GM18858 (cell line): ENCODE results near the gene ERCC6L.
"Not testable (repeated sequence)": the region's sequence is repeated elsewhere in the genome, so short reads cannot be mapped to it uniquely, and the experiment has no call there.

Experiments used
- ATAC-seq: cut with Tn5 transposase; IDR thresholded peaks from one replicate; pipeline ENCODE4 v1.9.1; 2021; ENCODE audit not compliant: unreplicated experiment

The ERCC6L gene

DNA sequence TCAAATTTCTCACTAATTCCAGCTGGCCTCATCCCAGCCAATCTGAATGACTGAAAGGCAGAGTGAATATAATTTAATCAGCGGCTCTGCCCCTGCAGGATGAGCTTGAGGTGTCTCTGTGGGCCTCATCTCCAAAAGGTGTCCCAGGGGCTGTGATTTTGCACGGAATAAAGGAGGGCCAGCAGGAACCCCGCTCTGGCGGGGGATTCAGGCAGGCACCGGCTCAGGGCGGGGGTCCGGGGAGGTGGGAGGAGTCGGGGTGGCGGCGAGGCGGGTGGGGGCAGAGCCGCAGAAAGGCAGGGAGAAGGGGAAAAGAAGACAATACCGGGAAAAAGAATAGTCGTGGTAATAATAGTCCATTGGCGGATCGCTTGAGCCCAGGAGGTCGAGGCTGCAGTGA lies 16.0 kb upstream of the ERCC6L start:
- ATAC-seq, result no peak

DNA sequence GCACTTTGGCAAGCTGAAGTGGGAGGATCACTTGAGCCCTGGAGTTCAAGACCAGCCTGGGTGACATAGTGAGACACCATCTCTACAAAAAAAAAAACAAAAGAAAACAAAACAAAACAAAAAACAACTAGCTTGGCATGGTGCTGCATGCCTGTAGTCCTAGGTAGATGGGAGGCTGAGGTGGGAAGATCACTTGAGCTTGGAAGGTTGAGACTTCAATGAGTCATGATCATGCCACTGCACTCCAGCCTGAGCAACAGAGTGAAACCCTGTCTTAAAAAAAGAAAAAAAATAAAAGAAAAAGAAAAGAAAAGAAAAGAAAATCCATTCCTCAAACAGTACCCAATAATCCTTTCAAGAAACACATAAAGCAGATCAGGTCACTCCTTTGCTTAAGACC lies 14.9 kb upstream of the ERCC6L start:
- no peak for ATAC-seq

DNA sequence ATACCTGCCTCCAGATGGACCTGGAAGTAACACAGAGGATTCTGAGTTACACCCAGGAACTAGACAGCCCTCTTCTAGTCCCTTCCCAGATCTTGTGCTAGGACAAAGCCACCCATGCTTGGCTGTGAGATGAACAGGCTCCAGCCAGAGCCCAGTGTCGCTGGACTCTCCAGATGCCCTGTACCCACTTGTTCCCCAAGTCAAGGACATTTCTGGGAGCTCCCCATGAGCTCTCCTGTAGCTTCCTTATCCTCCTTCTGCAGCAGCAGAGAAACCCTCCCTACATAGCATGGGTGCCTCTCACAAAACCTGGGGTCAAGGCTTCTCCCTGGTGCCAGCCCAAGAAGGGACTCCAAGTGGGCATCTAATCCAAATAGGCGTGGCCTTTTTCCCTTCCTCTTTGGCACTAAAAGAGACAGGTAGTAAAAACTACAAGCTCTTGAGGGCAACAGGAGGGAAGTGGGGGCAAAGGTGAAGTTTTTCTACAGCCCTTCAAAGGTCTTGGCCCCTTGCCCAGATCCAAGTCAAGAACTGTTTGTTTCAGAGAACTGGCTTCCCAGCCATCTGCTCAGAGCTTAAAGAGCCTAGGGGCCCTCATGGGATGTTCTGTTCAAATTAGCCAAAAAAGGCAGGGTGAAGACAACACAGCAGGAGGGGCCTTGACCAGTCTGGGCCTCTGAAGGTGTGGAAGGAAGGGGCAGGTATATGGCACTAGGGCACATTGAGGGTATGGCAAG lies 8.5 kb upstream of the ERCC6L start:
- no peak for ATAC-seq

DNA sequence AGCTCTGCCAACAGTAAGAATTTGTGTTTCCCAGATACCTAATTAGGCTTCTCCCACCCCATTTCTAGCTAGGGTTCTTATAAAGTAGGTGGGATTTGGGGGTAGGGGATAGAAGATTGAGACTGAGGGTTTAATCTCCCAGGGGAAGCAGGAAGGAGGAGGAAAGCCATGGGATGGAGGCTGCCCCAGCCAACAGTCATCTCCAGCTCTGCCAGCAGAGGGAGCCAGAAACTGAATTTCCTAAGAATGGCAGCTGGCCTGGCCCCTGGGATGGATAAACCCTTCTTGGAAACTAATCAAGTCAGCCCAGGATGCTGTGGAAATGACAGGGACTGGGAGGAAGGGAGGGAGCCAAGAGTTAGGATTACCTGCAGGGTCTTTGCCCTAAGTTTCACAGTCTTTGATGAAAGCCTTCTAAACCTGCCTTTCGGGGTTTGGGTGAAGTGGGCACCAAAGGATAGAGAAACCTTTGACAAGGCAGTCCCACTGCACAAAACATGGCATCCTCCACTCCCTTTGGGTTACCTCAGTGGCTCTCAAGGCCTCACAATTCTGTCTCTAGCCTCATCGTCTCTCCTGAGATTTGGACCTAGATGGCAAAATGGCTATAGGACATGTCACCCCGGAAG lies 6.7 kb upstream of the ERCC6L start:
- ATAC-seq, result no peak

DNA sequence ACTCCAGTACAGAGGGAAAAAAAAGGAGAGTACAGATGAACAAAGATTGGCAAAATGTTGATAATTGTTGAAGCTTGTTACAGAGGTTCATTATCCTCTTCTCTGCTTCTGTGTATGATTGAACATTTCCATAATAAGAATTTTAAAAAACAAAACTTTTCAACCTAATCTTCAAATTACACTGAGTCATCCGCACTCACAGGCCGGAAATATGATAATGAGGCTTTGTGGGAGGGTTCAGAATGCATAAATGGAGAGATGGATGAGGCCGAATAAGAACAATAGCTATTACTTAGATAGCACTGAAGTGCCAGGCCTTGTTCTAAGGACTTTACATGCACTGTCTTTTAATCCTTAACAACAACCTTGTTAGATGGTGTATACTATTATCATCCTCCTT lies 4.6 kb upstream of the ERCC6L start:
- no peak for ATAC-seq

DNA sequence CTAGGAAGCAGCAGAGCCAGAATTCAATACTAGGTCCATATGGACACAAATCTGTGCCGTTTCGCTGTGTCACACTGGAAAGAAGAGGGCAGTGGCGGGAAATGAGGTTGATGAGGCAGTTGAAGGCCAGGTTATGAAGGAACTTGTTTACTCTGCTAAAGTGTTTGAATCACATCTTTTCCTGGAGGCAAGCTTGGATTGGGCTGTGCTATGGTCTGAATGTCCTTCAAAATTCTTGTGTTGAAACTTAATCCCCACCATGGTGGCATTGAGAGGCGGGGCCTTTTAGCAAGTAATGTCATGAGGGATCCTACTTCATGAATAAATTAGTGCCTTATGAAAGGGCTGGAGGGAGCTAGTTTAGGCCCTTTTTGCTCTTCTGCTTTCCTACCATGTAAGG lies 2.1 kb upstream of the ERCC6L start:
- ATAC-seq, result no peak

DNA sequence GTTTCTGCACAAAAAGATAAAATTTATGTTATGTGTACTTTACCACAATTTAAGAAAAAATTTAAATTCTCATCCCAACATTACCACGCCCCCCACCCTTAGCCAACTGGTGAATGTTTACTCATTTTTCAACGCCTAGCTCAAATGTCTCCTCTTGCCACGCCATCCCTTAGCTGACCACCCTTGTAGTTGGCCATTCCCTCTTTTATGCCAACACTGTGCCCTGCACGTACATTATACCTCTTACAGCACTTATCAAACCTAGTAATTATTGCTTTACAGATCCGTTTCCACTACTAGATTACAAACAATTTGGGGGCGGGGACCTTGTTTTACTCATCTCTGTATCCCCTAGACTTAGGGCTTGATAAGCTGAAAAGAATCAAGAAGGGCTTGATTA lies 644 bp downstream of the ERCC6L start:
- ATAC-seq, result no peak

DNA sequence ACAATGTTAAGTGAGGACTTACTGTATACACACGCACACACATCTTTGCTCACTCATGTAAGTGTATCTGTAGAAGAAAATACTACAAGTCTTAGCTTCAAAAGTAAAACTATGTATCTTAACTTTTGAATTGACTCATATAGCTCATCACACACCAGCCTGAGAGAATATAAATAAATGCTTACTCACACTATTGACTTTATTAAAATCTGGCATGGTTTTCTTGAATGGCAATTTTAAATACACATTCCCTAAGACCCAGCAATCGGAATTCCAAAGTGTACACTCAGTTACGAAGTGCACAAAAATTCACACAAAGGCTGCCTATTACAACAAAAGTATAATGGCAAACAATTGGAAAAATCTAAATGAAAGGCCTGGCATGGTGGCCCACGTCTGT lies 2.0 kb downstream of the ERCC6L start:
- no peak for ATAC-seq

DNA sequence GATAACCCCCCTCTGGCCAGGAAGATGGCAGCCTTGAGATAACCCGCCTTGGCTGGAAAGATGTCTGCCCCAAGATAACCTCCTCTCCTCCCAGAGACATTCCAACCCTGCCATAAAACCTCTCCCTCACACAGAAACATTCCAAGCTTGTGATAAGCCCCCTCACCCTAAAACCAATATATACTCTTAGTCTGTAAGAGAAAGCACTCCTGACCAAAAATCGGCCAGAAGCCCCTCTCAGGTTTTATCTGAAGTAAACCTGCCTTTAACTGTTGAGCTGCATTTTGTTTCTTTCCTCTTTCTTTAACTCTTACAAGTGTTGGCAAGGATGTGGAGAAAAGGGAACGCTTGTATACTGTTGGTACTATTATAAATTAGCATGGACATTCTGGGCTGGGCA lies 8.5 kb downstream of the ERCC6L start:
- ATAC-seq, result no peak

DNA sequence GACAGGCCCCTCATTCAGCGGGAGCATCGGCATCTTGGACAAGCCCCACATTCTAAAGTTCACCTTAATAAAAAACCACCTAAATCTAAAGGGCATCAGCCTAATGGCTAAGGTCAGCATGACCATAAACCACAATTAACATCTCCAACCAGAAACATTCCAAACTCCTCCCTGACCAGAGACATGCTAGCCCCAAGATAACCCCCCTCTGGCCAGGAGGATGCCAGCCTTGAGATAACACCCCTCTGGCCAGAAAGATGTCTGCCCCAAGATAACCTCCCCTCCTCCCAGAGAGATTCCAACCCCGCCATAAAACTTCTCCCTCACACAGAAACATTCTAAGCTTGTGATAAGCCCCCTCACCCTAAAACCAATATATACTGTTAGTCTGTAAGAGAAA lies 18.5 kb downstream of the ERCC6L start:
- ATAC-seq, result not testable (repeated sequence)

DNA sequence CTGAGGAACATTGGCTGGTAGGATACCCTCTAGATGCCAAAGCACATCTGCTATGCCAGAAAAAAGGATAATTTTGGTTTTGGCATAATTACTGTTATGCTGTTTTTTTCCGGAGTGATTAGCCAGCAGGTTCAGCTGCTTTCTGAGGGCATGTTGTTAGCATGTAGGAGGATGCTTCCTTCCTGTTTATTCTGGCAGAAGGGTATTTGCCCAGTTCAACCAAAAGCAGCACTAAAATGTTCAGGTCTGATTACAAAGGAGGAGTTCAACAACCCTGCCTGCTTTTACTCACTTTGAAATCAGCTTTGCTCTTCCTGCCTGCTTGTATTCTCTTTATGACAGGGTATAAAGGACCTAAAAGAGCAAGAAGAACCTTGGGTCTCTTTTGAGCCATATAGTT lies 21.9 kb downstream of the ERCC6L start:
- no peak for ATAC-seq

DNA sequence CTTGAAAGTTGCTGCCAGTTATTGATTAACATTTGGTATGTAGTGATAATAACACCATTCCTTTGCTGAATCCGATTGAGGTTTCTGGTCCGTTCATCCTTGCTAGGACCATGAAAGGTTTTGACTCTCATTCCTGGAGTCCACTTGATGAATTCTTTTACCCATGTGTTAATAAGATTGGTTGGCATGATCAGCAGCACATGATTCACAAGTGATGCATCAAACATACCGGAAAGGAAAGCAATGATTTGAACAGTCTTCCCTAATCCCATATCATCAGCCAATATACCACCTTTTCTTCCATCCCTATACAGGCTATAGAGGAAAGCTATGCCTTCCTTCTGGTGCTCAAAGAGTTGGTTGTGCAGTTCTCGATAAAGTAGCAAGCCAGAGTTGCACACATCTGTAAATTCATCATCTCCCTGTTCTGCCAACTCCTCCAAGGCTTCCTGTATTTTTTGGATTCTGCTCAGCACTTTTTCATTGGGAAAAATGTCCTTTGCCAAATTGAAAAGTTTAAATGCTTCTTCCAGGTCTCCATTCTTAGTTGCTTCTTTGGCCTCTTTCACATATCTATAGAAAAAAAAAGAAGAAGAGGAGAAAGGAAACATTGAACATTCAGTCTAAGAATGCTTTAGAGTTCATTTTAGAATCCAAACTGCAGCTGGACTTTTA lies 30.6 kb downstream of the ERCC6L start:
- ATAC-seq, result no peak

DNA sequence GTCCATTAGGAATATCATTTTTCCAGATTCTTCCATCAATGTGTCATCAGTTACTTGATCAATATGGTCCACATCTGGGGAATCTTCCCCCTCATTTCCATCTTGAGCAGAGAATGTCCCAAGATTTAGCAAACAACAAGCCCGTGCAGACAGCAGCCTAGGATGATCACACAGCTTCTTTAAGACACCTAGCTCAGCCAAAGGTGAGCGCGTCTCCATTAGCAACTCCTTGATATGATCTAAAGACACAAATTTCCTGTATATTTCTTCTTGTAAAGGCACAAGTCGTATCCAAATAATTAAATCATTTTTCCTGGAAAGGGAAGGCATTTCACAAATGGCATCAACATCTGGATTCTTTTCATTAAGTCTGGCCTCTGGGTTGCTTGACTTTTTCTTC lies 31.5 kb downstream of the ERCC6L start:
- no peak for ATAC-seq

DNA sequence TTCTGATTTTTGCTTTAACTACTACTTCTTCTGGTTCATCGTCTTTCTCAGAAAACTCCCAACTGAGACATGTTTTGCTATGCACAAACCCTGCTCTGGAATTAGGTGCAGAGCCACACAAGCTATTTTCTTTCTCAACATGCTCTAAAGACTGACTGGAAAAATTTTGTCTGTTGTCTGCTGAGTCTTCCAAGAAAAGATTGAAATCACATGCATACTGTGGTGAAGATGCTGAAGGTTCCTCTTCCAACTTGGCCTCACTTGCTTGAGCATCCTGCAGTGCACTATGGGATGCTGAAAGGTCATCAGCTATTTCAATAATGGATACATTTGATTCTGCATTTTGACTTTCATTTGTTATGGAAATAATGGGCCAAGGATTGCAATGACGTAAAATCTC lies 33.1 kb downstream of the ERCC6L start:
- no peak for ATAC-seq

DNA sequence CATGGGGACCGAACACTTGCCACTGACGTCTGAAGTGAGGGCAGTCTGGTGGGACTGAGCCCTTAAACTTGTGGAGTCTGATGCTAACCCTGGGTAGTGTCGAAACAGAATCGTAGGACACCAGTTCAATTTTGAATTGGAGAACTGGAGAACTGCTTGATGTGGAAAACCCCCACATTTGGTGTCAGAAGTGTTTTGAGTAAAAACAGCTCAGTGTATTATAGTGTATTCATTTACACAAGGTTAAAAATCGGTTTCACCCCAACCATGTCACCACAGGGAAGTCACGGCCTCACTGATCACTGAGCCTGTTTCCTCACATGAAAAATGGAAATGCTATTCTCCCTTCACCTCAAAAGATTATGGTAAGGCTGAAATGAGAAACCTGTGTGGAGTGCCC lies 35.4 kb downstream of the ERCC6L start:
- no peak for ATAC-seq

DNA sequence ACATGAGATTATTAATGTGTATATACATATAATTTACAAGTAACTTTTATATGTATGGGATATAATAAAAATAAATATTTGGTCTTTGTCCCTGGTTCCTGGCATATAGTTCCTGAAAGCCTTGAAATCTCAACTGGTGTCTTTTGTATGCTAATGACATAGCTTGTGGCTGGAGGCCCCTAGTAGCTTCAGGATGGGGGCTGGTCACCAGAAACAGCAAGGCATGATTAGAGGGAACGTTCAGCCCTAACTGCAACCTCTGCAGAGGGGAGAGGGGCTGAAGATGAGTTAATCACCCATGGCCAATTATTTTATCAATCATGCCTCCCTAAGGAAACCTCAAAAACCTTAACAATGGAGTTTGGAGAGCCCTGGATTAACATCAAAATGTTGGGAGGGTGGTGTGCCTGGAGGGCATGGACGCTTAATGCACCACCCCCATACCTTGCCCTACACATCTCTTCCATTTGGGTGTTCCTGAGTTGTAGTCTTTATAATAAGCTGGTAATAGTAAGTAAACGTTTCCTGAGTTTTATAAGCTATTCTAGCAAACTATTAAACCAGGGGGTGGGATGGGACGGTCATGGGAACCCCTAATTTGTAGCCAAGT lies 35.9 kb downstream of the ERCC6L start:
- no peak for ATAC-seq

DNA sequence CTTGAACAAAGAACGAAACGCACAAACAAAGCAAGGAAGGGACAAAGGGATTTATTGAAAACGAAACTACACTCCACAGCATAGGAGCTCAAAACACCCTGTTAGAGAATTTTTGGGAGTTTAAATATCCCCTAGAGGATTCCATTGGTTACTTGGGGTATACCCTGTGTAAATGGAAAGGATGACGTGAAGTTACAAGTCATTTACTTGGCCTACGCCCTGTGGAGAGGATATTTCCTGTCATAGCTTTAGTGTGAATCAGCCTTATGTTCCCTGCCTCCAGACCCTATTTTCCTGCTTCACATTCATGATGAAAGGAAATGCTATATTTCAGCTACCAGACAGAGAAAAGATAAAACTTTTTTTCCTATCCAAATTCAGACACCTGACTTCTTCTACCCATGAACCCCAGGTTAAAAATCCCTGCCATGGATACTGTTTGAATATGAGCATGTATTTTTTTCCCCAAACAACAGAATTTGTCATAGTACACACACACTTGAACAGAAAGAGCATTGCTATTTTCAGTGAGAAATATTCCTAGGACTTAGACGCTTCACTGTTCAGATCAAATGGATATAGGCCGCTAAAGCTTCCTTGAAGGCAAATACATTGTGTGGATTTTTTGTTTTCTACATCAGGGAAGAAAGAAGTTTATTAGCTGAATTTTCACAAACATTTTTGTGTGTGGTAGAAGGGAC lies 36.8 kb downstream of the ERCC6L start:
- ATAC-seq, result no peak

DNA sequence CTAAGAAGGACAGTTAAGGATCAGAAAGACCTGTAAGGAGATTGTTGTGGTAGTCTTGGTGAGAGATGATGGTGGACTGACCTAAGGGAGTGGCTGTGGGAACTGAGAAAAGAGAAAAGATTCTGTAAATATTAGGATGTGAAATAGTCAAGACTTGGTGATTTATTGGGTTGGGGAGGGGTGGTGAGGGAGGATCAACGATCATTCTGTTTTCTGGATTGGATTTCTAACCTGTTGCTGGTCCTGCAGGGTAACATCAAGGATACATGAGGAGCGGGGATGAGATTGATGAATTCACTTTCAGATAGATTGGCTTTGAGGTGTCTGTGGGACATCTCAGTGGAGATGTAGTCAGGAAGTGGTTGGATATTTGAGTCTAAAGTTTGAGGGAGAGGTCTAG lies 55.9 kb downstream of the ERCC6L start:
- ATAC-seq, result no peak

DNA sequence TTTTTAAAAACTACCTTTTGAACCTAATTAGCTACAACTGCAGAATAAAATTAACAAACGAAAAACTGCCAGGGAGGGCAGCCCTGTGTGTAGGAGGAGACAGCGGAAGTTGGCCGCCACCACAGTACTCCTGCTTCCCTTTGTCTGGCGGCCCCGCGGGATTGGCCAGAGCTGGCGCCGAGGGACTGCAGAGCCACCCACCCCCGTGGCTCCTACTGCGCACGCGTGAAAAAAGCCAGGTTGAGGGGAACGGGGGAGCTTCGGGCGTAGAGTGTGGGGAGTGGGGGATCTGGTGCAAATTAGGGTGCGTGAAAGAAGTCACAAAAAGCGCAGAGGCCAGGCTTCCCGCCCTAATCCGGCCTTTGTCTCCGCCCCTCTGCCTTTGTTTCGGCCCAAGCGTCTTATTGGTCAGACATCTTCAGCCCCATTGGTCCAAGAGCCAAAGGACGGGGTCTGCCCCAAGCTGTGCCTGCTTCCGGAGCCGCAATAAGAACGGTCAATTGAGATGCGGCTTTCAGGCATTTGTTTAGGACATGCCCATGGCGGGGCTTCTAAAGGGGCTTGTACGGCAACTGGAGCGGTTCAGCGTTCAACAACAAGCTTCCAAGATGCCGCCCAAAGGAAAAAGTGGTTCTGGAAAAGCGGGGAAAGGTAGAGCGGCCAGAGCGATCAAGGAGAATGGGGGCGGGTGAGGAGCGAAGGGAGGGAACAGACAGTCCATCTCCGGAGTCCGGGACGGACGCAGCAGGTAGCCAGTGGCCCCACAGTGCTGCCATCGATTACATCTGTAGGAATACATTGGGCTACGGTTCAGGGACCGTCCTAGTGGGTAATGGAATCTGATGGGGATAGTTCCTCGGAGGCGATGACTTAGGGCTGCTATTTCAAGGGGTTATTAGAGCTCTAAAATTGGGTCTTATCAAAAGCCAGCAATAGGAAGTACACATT lies 57.4 kb downstream of the ERCC6L start, which contains the start of gene PIN4:
Gene PIN4, plus strand, starts transcription at position 580 of the 948 bp plus-strand sequence. Its CDS starts 29 bp downstream, at position 609.
- ATAC-seq, result peak; percentile 92

DNA sequence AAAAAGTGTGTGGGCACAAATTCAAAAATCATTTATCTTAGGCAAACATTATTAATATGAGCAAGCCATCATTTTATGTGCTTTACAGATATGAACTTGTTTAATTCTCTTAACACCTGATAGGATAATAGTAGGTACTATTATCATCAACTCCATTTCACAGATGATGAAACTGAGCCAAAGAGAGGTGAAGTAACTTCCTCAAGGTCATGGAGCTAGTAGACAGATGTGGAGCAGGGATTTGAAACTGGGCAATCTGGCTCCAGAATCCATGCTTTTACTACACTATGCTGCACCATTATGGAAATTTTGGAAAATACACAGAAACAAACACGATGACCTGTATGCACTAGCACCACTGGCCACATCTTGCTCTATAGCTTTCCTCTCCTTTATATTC lies 58.3 kb downstream of the ERCC6L start:
- no peak for ATAC-seq
